ENCODE results near the gene GNG12. TPM values are rescaled to one million over a fixed set of nuclear protein-coding genes. Genes with fewer than 3 reads are reported as not detected.

Gene GNG12
- total RNA-seq, 1 experiment from 2014 or later: 23.7 TPM

DNA sequence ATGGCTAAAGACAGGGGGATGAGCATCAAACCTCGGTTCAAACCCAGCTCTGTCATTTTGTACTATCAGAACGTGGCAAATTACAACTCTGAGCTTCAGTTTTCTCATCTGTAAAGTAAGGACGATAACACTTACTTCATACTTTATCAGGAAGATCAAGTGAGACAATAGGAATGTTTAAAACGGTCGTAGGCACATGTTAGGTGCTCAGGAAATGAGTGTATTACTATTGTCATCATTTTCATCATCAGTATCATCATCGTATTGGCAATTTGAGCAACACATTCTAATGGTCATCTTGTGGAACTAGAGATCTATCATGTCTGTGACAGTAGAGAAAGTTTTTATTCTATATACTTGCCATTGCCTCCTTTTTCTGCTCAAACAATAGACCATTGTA is 170.4 kb downstream of the GNG12 start:
- ATAC-seq: no peak
- no peak for TF ChIP-seq KAT7 (CRISPR knock-in tag; IDR thresholded peaks at IDR 0.05; ENCODE audit: borderline replicate concordance)
- no peak for TF ChIP-seq ZSCAN18 (CRISPR knock-in tag; IDR thresholded peaks at IDR 0.05)
- TF ChIP-seq ESRRA (CRISPR knock-in tag; IDR thresholded peaks at IDR 0.05; ENCODE audit: borderline replicate concordance): no peak
- no peak for TF ChIP-seq SP1 (CRISPR knock-in tag; conservative IDR thresholded peaks at IDR 0.05)
- TF ChIP-seq AR (CRISPR knock-in tag; IDR thresholded peaks at IDR 0.05): no peak
- TF ChIP-seq SOX15 (CRISPR knock-in tag; IDR thresholded peaks at IDR 0.05): no peak
- TF ChIP-seq ELF4 (CRISPR knock-in tag; IDR thresholded peaks at IDR 0.05; ENCODE audit: low read depth): no peak
- TF ChIP-seq, protein P1, sequence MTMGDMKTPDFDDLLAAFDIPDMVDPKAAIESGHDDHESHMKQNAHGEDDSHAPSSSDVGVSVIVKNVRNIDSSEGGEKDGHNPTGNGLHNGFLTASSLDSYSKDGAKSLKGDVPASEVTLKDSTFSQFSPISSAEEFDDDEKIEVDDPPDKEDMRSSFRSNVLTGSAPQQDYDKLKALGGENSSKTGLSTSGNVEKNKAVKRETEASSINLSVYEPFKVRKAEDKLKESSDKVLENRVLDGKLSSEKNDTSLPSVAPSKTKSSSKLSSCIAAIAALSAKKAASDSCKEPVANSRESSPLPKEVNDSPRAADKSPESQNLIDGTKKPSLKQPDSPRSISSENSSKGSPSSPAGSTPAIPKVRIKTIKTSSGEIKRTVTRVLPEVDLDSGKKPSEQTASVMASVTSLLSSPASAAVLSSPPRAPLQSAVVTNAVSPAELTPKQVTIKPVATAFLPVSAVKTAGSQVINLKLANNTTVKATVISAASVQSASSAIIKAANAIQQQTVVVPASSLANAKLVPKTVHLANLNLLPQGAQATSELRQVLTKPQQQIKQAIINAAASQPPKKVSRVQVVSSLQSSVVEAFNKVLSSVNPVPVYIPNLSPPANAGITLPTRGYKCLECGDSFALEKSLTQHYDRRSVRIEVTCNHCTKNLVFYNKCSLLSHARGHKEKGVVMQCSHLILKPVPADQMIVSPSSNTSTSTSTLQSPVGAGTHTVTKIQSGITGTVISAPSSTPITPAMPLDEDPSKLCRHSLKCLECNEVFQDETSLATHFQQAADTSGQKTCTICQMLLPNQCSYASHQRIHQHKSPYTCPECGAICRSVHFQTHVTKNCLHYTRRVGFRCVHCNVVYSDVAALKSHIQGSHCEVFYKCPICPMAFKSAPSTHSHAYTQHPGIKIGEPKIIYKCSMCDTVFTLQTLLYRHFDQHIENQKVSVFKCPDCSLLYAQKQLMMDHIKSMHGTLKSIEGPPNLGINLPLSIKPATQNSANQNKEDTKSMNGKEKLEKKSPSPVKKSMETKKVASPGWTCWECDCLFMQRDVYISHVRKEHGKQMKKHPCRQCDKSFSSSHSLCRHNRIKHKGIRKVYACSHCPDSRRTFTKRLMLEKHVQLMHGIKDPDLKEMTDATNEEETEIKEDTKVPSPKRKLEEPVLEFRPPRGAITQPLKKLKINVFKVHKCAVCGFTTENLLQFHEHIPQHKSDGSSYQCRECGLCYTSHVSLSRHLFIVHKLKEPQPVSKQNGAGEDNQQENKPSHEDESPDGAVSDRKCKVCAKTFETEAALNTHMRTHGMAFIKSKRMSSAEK (CRISPR knock-in tag; IDR thresholded peaks at IDR 0.05; ENCODE audit: borderline replicate concordance): no peak
- no peak for TF ChIP-seq CREM (CRISPR knock-in tag; IDR thresholded peaks at IDR 0.05)
- no peak for TF ChIP-seq ATF1 (CRISPR knock-in tag; IDR thresholded peaks at IDR 0.05)
- TF ChIP-seq IRF2 (CRISPR knock-in tag; IDR thresholded peaks at IDR 0.05; ENCODE audit: borderline replicate concordance, low read depth): no peak
- no peak for TF ChIP-seq TEAD4 (CRISPR knock-in tag; IDR thresholded peaks at IDR 0.05)
- TF ChIP-seq, protein P2, sequence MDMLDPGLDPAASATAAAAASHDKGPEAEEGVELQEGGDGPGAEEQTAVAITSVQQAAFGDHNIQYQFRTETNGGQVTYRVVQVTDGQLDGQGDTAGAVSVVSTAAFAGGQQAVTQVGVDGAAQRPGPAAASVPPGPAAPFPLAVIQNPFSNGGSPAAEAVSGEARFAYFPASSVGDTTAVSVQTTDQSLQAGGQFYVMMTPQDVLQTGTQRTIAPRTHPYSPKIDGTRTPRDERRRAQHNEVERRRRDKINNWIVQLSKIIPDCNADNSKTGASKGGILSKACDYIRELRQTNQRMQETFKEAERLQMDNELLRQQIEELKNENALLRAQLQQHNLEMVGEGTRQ (CRISPR knock-in tag; IDR thresholded peaks at IDR 0.05): no peak
- no peak for TF ChIP-seq ZNF138 (CRISPR knock-in tag; conservative IDR thresholded peaks at IDR 0.05)
- TF ChIP-seq, protein P3, sequence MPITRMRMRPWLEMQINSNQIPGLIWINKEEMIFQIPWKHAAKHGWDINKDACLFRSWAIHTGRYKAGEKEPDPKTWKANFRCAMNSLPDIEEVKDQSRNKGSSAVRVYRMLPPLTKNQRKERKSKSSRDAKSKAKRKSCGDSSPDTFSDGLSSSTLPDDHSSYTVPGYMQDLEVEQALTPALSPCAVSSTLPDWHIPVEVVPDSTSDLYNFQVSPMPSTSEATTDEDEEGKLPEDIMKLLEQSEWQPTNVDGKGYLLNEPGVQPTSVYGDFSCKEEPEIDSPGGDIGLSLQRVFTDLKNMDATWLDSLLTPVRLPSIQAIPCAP (CRISPR knock-in tag; IDR thresholded peaks at IDR 0.05): no peak
- ChIA-PET POLR2A (no interaction called here), CTCF (interaction anchor here (1.2 kb wide), 1 partner anchor 15 kb away, joined by 3 read pairs; no protein-coding TSS in a partner anchor)
- DNase-seq (ENCODE audit: low spot score): no peak
- H3K9me3 Mint-ChIP-seq: no peaks in the 10 kb centered on the region
- no peaks in the 10 kb centered on the region for H3K27me3 Mint-ChIP-seq (ENCODE audit: low read depth)
- H3K27ac Mint-ChIP-seq: no peak overlapping the region
- H3K4me1 Mint-ChIP-seq: no peaks in the 10 kb centered on the region
- H3K4me3 Mint-ChIP-seq: no peak overlapping the region
- no peaks in the 10 kb centered on the region for H3K36me3 Mint-ChIP-seq

GRCh38 chr1:67659229-67659628 is 174.0 kb downstream of the GNG12 start:
- ChIA-PET POLR2A (no interaction called here), CTCF (interaction anchor here (0.6 kb wide), 1 partner anchor 25 kb away, joined by 4 read pairs; no protein-coding TSS in a partner anchor)
- H3K27ac Mint-ChIP-seq: no peak overlapping the region
- H3K27me3 Mint-ChIP-seq (ENCODE audit: low read depth): no peaks in the 10 kb centered on the region
- peaks cover 1% of the 10 kb centered on the region for H3K9me3 Mint-ChIP-seq
- no peaks in the 10 kb centered on the region for H3K36me3 Mint-ChIP-seq
- DNase-seq (ENCODE audit: low spot score): no peak
- no peak overlapping the region for H3K4me3 Mint-ChIP-seq
- peaks cover 7% of the 10 kb centered on the region for H3K4me1 Mint-ChIP-seq
- no peak for ATAC-seq
- TF ChIP-seq ZNF396 (CRISPR knock-in tag; IDR thresholded peaks at IDR 0.05; ENCODE audit: borderline replicate concordance): no peak
- no peak for TF ChIP-seq ZNF138 (CRISPR knock-in tag; conservative IDR thresholded peaks at IDR 0.05)
- TF ChIP-seq, protein P1 (CRISPR knock-in tag; IDR thresholded peaks at IDR 0.05; ENCODE audit: borderline replicate concordance): no peak
- TF ChIP-seq ZSCAN18 (CRISPR knock-in tag; IDR thresholded peaks at IDR 0.05): no peak
- TF ChIP-seq CBFB (CRISPR knock-in tag; IDR thresholded peaks at IDR 0.05; ENCODE audit: low read depth): no peak
